OCI-LY3 (cell line): ENCODE results near the gene RFTN1.

ENCODE experiments used
- H2AFZ ChIP-seq: fragments of 200-600, 300-600 bp; shearing (Covaris generic); 2 replicates; pipeline ENCODE4 v1.6.0; 2014; ENCODE audit warnings: antibody characterized with exemption, low read depth, low read length
- H3K27ac ChIP-seq: fragments of 200-600, 300-600 bp; sonication (generic); 2 replicates; pipeline ENCODE4 v1.5.1; 2014; ENCODE audit warnings: mild to moderate bottlenecking, low read length, moderate library complexity, mixed read lengths
- H3K27me3 ChIP-seq: fragments of 200-600, 300-600 bp; sonication (generic); 2 replicates; pipeline ENCODE4 v1.6.1; 2014; ENCODE audit warnings: low read depth, low read length, mixed read lengths
- H3K36me3 ChIP-seq: fragments of 200-600, 300-600 bp; sonication (generic); replicated peaks from 2 replicates; pipeline ENCODE3; 2014; ENCODE audit warnings: low read depth, low read length, mixed read lengths
- H3K4me1 ChIP-seq: fragments of 300-600, 200-600 bp; sonication (generic); 2 replicates; pipeline ENCODE4 v1.6.1; 2014; ENCODE audit warnings: low read length, mixed read lengths
- H3K4me2 ChIP-seq: fragments of 200-600, 300-600 bp; sonication (generic); 2 replicates; pipeline ENCODE4 v1.6.1; 2014; ENCODE audit warnings: low read length, mixed read lengths
- H3K4me3 ChIP-seq: fragments of 300-600, 200-600 bp; sonication (generic); 2 replicates; pipeline ENCODE4 v1.5.1; 2014; ENCODE audit warnings: antibody characterized with exemption, mild to moderate bottlenecking, low read length, moderate library complexity
- H3K79me2 ChIP-seq: fragments of 300-600, 200-600 bp; shearing (Covaris generic); 2 replicates; pipeline ENCODE4 v1.6.1; 2014; ENCODE audit warnings: mild to moderate bottlenecking, low read length, mixed read lengths
- H3K9ac ChIP-seq: fragments of 300-600, 200-600 bp; shearing (Covaris generic); 2 replicates; pipeline ENCODE4 v1.6.0; 2014; ENCODE audit warnings: mild to moderate bottlenecking, low read length, moderate library complexity
- H3K9me3 ChIP-seq: fragments of 200-600, 300-600 bp; shearing (Covaris generic); 2 replicates; pipeline ENCODE4 v1.6.1; 2014; ENCODE audit warnings: low read length, mixed read lengths; ENCODE audit not compliant: insufficient read depth
- H4K20me1 ChIP-seq: fragments of 200-600, 300-600 bp; sonication (generic); 2 replicates; pipeline ENCODE4 v1.6.1; 2016; ENCODE audit warnings: low read length, mixed read lengths; ENCODE audit not compliant: insufficient read depth
- CTCF ChIP-seq: fragments of 200-600, 300-600 bp; sonication (generic); IDR thresholded peaks from 2 replicates; pipeline ENCODE4 v1.5.1; 2014; ENCODE audit warnings: antibody characterized with exemption, low read length, low read depth
- EZH2phosphoT487 ChIP-seq: fragments of 200-600 bp; shearing (Covaris generic); IDR thresholded peaks from 2 replicates; pipeline ENCODE4 v1.6.1; 2018; ENCODE audit warnings: antibody characterized with exemption, mixed run types, low read depth

The RFTN1 gene

GRCh38 chr3:16502347-16502908 lies 11.1 kb downstream of the RFTN1 start:
- Histone ChIP-seq H3K4me2 (no peak overlapping the region), H3K36me3 (peaks cover 88% of the 10 kb centered on the region), H3K4me1 (peaks cover 73% of the 10 kb centered on the region), H3K79me2 (peaks cover 100% of the 10 kb centered on the region), H3K4me3 (no peak overlapping the region), H3K9me3 (no peaks in the 10 kb centered on the region), H3K27ac (no peak overlapping the region), H3K27me3 (no peaks in the 10 kb centered on the region), H3K9ac (no peak overlapping the region), H4K20me1 (peaks cover 97% of the 10 kb centered on the region), H2AFZ (no peak overlapping the region)
- TF ChIP-seq CTCF (no peak), EZH2phosphoT487 (no peak)

GRCh38 chr3:16501376-16501775 lies 12.1 kb downstream of the RFTN1 start:
- Histone ChIP-seq H3K27me3 (no peaks in the 10 kb centered on the region), H2AFZ (no peak overlapping the region), H3K4me1 (peaks cover 73% of the 10 kb centered on the region), H3K4me3 (no peak overlapping the region), H3K9ac (no peak overlapping the region), H3K4me2 (no peak overlapping the region), H4K20me1 (peaks cover 97% of the 10 kb centered on the region), H3K27ac (no peak overlapping the region), H3K36me3 (peaks cover 89% of the 10 kb centered on the region), H3K9me3 (no peaks in the 10 kb centered on the region), H3K79me2 (peaks cover 100% of the 10 kb centered on the region)
- no peak for TF ChIP-seq EZH2phosphoT487
- no peak for TF ChIP-seq CTCF

GRCh38 chr3:16500911-16501310 lies 12.6 kb downstream of the RFTN1 start:
- Histone ChIP-seq H3K9me3 (no peaks in the 10 kb centered on the region), H3K36me3 (peaks cover 88% of the 10 kb centered on the region), H4K20me1 (peaks cover 97% of the 10 kb centered on the region), H3K27ac (no peak overlapping the region), H2AFZ (no peak overlapping the region), H3K4me1 (peaks cover 73% of the 10 kb centered on the region), H3K9ac (no peak overlapping the region), H3K4me3 (no peak overlapping the region), H3K4me2 (no peak overlapping the region), H3K79me2 (peaks cover 100% of the 10 kb centered on the region), H3K27me3 (no peaks in the 10 kb centered on the region)
- no peak for TF ChIP-seq EZH2phosphoT487
- TF ChIP-seq CTCF, result no peak

GRCh38 chr3:16500093-16500492 lies 13.4 kb downstream of the RFTN1 start:
- peaks cover 100% of the 10 kb centered on the region for H3K79me2 ChIP-seq
- no peaks in the 10 kb centered on the region for H3K9me3 ChIP-seq
- TF ChIP-seq EZH2phosphoT487, result no peak
- no peak for TF ChIP-seq CTCF
- peaks cover 87% of the 10 kb centered on the region for H3K36me3 ChIP-seq
- no peak overlapping the region for H3K4me2 ChIP-seq
- no peak overlapping the region for H3K27ac ChIP-seq
- H2AFZ ChIP-seq, result no peak overlapping the region
- H3K4me3 ChIP-seq, result no peak overlapping the region
- peaks cover 69% of the 10 kb centered on the region for H3K4me1 ChIP-seq
- peaks cover 97% of the 10 kb centered on the region for H4K20me1 ChIP-seq
- H3K27me3 ChIP-seq, result no peaks in the 10 kb centered on the region
- no peak overlapping the region for H3K9ac ChIP-seq
